ENCODE data around the gene FBXO28. TPM values are rescaled to one million over a fixed set of nuclear protein-coding genes. Genes with fewer than 3 reads are reported as not detected.
A peak's percentile ranks its signal among the peaks of the same experiment; 100 is the strongest.
"Not testable (repeated sequence)": the region's sequence is repeated elsewhere in the genome, so short reads cannot be mapped to it uniquely, and the experiment has no call there.

The FBXO28 gene
- total RNA-seq, 8 experiments from 2014 or later = 18.7 to 37.6 (median 25.1) TPM

GRCh38 chr1:224203243-224204016, 89.5 kb downstream of the FBXO28 start:
- Histone ChIP-seq H3K27ac (peak overlapping the region in 1 of 2 donors; percentile 17), H3K4me1 (replicated peaks in 1 of 2) (peaks cover 7 to 8% of the 10 kb centered on the region in 2 donors), H3K4me3 (no peak overlapping the region)
- 39 to 100% (median 56%) methylated on average over 1 to 8 of the region's 8 CpGs; no CpG with 5 or more reads in 1 of the 10 experiments for WGBS, 10 experiments
- in situ Hi-C loops (cut with MboI; ENCODE audit: low pct_unique_long_range_greater_than_20kb in 2 of 9, low sequenced_read_pairs in 9 of 9, unreplicated experiment in 9 of 9) = no loop called here
- ATAC-seq (replicated peaks in 6 of 8) = peak in 2 of 8 experiments; percentile 13 to 28

GRCh38 chr1:224205438-224205840, 91.5 kb downstream of the FBXO28 start:
- in situ Hi-C loops (cut with MboI; ENCODE audit: low pct_unique_long_range_greater_than_20kb in 2 of 9, low sequenced_read_pairs in 9 of 9, unreplicated experiment in 9 of 9) = no loop called here
- peak; percentile 65 to 84 (median 77) for ATAC-seq (replicated peaks in 6 of 8)
- H3K27ac ChIP-seq = no peak overlapping the region

GRCh38 chr1:224205931-224206538, 92.1 kb downstream of the FBXO28 start:
- H3K4me3 ChIP-seq; ATAC-seq (replicated peaks in 6 of 8); in situ Hi-C loops (cut with MboI; ENCODE audit: low pct_unique_long_range_greater_than_20kb in 2 of 9, low sequenced_read_pairs in 9 of 9, unreplicated experiment in 9 of 9); H3K27ac ChIP-seq; H3K4me1 ChIP-seq (replicated peaks in 1 of 2): not testable (repeated sequence)
- 20 to 100% (median 93%) methylated on average over 1 to 5 of the region's 10 CpGs; no CpG with 5 or more reads in 2 of the 10 experiments for WGBS, 10 experiments

More at GRCh38 chr1:224205438-224205840, 91.5 kb downstream of the FBXO28 start:
- WGBS, 10 experiments = 57 to 86% (median 69%) methylated on average over 1 to 2 of the region's 4 CpGs; no CpG with 5 or more reads in 6 of the 10 experiments
- H3K4me3 ChIP-seq = no peak overlapping the region
- H3K4me1 ChIP-seq (replicated peaks in 1 of 2) = peaks cover 7 to 8% of the 10 kb centered on the region in 2 donors

DNA sequence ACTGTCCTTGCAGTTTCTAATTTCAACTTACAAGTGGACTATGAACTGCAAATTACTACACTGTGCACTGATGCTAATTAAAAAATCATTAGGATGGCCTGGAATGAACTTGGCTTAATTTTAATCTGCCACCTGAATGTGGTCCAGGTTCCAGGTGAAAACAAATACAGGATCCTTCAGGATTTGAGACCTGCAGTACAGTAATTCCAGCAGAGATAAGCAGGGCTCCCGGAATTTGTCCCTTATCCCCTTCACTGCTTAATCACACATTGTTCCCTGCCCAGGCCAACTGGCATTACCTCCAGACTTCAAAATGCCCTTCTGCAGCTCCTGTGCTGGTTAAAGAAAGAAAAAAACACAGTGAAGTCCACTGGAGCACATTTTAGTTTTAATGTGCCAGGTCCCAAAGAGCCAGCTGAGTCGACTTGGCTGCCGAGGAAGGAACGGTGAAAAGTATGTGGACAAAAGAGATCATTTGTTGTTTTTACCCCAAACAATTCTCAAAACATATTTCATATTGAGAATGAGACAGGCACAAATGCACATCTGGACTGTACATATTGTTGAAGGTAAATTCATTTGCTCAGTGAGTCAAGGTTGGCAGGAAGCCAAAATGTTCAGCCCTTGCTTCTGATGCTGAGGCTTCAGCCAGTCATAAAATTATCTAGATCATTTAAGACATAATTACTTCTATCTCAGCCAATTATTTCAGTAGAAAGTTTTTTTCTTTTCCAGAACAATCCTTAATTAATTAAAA, 97.5 kb downstream of the FBXO28 start:
- Histone ChIP-seq H3K4me3 (no peak overlapping the region), H3K27ac (no peak overlapping the region), H3K4me1 (replicated peaks in 1 of 2) (peaks cover 0 to 3% of the 10 kb centered on the region in 2 donors)
- WGBS, 10 experiments = 36 to 92% (median 81%) methylated on average over 1 to 4 of the region's 4 CpGs; no CpG with 5 or more reads in 4 of the 10 experiments
- ATAC-seq (replicated peaks in 6 of 8) = peak in 5 of 8 experiments; percentile 50 to 89 (median 60)
- in situ Hi-C loops (cut with MboI; ENCODE audit: low pct_unique_long_range_greater_than_20kb in 2 of 9, low sequenced_read_pairs in 9 of 9, unreplicated experiment in 9 of 9) = no loop called here

Other genes with a start within 250 kb of the FBXO28 start
- 10 to 100 TPM; 38.2 to 97.5 (median 75.2) TPM for gene DEGS1, start 69.1 kb downstream of the FBXO28 start, total RNA-seq
- gene NVL, start 216.1 kb downstream of the FBXO28 start, total RNA-seq = 10 to 100 TPM; 21.8 to 70.9 (median 47.7) TPM
- gene CNIH4, start 242.8 kb downstream of the FBXO28 start, total RNA-seq = 10 to 100 TPM; 19.4 to 53.0 (median 27.8) TPM

Data from motor neuron (in vitro differentiated cells).